Measurements from ENCODE around the gene WNK2.

- no peak for TF ChIP-seq CTCF (IDR thresholded peaks at IDR 0.05)
- no peak for TF ChIP-seq POLR2AphosphoS2 (conservative IDR thresholded peaks at IDR 0.05; ENCODE audit: low read length)
Observed at GRCh38 chr9:93218671-93219420, 34.9 kb downstream of the WNK2 start.
